WTC11 (cell line): ENCODE data around the gene CLEC7A. TPM values are rescaled to one million over a fixed set of nuclear protein-coding genes. Genes with fewer than 3 reads are reported as not detected.

Experiments used
- ATAC-seq: fragments of 200-7000 bp; cut with Tn5 transposase; 2 replicates; pipeline ENCODE4 v1.10.0; 2021; ENCODE audit warnings: mild to moderate bottlenecking, moderate library complexity
- CTCF ChIA-PET: fragments of 300-600 bp; sonication (Branson Sonifier 250); formaldehyde crosslinking; loops from one replicate; lab custom pipeline; 2021; ENCODE audit warnings: antibody characterized with exemption; lab: Charles Lee
- POLR2A ChIA-PET: fragments of 350-600 bp; sonication (Branson Sonifier 250); formaldehyde crosslinking; loops from one replicate; lab custom pipeline; 2021; ENCODE audit warnings: antibody characterized with exemption; lab: Charles Lee
- DNase-seq: peaks from one replicate; pipeline ENCODE4 v3.0.0; 2021; ENCODE audit warnings: low spot score
- H3K27ac Mint-ChIP-seq: 2 replicates; pipeline ENCODE4 v1.8.0; 2021; ENCODE audit warnings: mixed read lengths
- H3K27me3 Mint-ChIP-seq: 2 replicates; pipeline ENCODE4 v1.8.0; 2021; ENCODE audit warnings: low read depth, mild to moderate bottlenecking, moderate library complexity, mixed read lengths
- H3K36me3 Mint-ChIP-seq: 2 replicates; pipeline ENCODE4 v1.8.0; 2021; ENCODE audit warnings: mixed read lengths
- H3K4me1 Mint-ChIP-seq: 2 replicates; pipeline ENCODE4 v1.8.0; 2022; ENCODE audit warnings: mixed read lengths
- H3K4me3 Mint-ChIP-seq: 2 replicates; pipeline ENCODE4 v1.8.0; 2021; ENCODE audit warnings: mild to moderate bottlenecking, moderate library complexity, mixed read lengths
- H3K9me3 Mint-ChIP-seq: 2 replicates; pipeline ENCODE4 v1.8.0; 2021; ENCODE audit warnings: mixed read lengths
- FOXP4 ChIP-seq: sonication (generic); formaldehyde crosslinking; IDR thresholded peaks from 2 replicates; pipeline ENCODE4 v1.8.0; 2022; ENCODE audit warnings: mild to moderate bottlenecking, missing genetic modification reagents
- IRF1 ChIP-seq: sonication (generic); formaldehyde crosslinking; IDR thresholded peaks from 2 replicates; pipeline ENCODE4 v1.8.0; 2023; ENCODE audit warnings: missing genetic modification reagents
- KAT7 ChIP-seq: sonication (generic); formaldehyde crosslinking; IDR thresholded peaks from 2 replicates; pipeline ENCODE4 v1.8.1; 2023; ENCODE audit warnings: missing genetic modification reagents, mild to moderate bottlenecking, borderline replicate concordance
- NR2C2 ChIP-seq: sonication (generic); formaldehyde crosslinking; IDR thresholded peaks from 2 replicates; pipeline ENCODE4 v1.8.0; 2022; ENCODE audit warnings: mild to moderate bottlenecking, missing genetic modification reagents
- OVOL2 ChIP-seq: fragments of 250-450 bp; sonication (Bioruptor Pico); IDR thresholded peaks from 2 replicates; pipeline ENCODE4 v1.9.0; 2021; ENCODE audit warnings: mild to moderate bottlenecking, borderline replicate concordance
- RORB ChIP-seq: fragments of 250-450 bp; sonication (Bioruptor Pico); IDR thresholded peaks from 2 replicates; pipeline ENCODE4 v1.9.0; 2021; ENCODE audit warnings: mild to moderate bottlenecking
- ZNF532 ChIP-seq: fragments of 250-450 bp; sonication (Bioruptor Pico); IDR thresholded peaks from 2 replicates; pipeline ENCODE4 v1.9.0; 2021; ENCODE audit warnings: mild to moderate bottlenecking, borderline replicate concordance
- total RNA-seq: library from RNA; stranded (reverse); gene quantifications from 3 replicates; pipeline ENCODE4 v1.2.3, GENCODE V29; 2021
- TF ChIP-seq, protein P1 (sequence below): fragments of 250-450 bp; sonication (Bioruptor Pico); IDR thresholded peaks from 2 replicates; pipeline ENCODE4 v1.9.0; 2021; ENCODE audit warnings: mild to moderate bottlenecking
- TF ChIP-seq, protein P2 (sequence below): sonication (generic); formaldehyde crosslinking; IDR thresholded peaks from 2 replicates; pipeline ENCODE4 v1.8.0; 2023; ENCODE audit warnings: missing genetic modification reagents, mild to moderate bottlenecking, borderline replicate concordance
- TF ChIP-seq, protein P3 (sequence below): fragments of 200-600 bp; IDR thresholded peaks from 2 replicates; pipeline ENCODE4 v1.8.0; 2022; ENCODE audit warnings: antibody characterized with exemption
- TF ChIP-seq, protein P4 (sequence below): sonication (generic); formaldehyde crosslinking; IDR thresholded peaks from 2 replicates; pipeline ENCODE4 v1.8.0; 2022; ENCODE audit warnings: mild to moderate bottlenecking, missing genetic modification reagents
- TF ChIP-seq, protein P5 (sequence below): sonication (generic); formaldehyde crosslinking; IDR thresholded peaks from 2 replicates; pipeline ENCODE4 v1.8.1; 2023; ENCODE audit warnings: mild to moderate bottlenecking, missing genetic modification reagents, borderline replicate concordance
- TF ChIP-seq, protein P6 (sequence below): sonication (generic); formaldehyde crosslinking; conservative IDR thresholded peaks from 2 replicates; pipeline ENCODE4 v1.8.1; 2022; ENCODE audit warnings: mild to moderate bottlenecking, missing genetic modification reagents

The CLEC7A gene
- total RNA-seq, 1 experiment from 2014 or later, result 0.48 TPM

DNA sequence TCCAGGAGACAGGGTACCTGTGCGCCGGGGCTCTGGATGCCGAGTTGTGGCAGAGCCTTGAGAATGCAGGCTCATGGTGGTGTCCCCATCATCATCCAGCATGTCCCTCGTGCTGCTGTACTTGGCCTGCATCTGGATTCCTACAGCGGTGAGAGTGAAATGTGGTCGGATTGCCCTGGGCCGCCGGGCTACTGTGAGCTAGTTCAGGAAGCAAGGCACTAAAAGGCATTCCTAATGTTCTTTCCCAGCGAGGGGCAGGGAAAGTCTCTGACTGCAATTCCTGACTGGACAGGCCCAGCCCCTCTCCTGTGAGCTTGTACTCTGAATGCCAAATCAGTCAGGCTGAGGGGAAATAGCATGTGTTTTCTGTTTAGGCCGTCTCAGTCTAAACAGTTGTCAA, 31.2 kb downstream of the CLEC7A start, which contains the start of gene CLEC1A:
TSS of gene CLEC1A (minus strand) at position 195 of the 400 bp plus-strand sequence. CDS start at position 132, 63 bp downstream.
- DNase-seq (peak; percentile 50), ATAC-seq (peak; percentile 94)
- ChIA-PET CTCF (interaction anchor here (0.6 to 1.4 kb wide), 3 partner anchors 19 to 356 kb away, joined by 3 to 4 read pairs (median 3); no protein-coding TSS in a partner anchor), POLR2A (interaction anchor here (0.5 kb wide), 1 partner anchor 89 kb away, joined by 6 read pairs; no protein-coding TSS in a partner anchor)
- Mint-ChIP-seq H3K27ac (peak within 1 kb of the TSS; percentile 28; the same call in 1 of the 2 replicates), H3K36me3 (peaks cover 4% of the 10 kb centered on the region; the same call in 1 of the 2 replicates), H3K9me3 (peaks cover 4% of the 10 kb centered on the region), H3K4me3 (no peak within 1 kb of the TSS), H3K27me3 (0 out of 2 replicates have a peak, but pooled peaks cover 1% of the 10 kb centered on the region), H3K4me1 (peaks cover 12% of the 10 kb centered on the region)
- no peak for TF ChIP-seq IRF1
- no peak for TF ChIP-seq RORB (CRISPR knock-in tag)
- TF ChIP-seq, protein P1, sequence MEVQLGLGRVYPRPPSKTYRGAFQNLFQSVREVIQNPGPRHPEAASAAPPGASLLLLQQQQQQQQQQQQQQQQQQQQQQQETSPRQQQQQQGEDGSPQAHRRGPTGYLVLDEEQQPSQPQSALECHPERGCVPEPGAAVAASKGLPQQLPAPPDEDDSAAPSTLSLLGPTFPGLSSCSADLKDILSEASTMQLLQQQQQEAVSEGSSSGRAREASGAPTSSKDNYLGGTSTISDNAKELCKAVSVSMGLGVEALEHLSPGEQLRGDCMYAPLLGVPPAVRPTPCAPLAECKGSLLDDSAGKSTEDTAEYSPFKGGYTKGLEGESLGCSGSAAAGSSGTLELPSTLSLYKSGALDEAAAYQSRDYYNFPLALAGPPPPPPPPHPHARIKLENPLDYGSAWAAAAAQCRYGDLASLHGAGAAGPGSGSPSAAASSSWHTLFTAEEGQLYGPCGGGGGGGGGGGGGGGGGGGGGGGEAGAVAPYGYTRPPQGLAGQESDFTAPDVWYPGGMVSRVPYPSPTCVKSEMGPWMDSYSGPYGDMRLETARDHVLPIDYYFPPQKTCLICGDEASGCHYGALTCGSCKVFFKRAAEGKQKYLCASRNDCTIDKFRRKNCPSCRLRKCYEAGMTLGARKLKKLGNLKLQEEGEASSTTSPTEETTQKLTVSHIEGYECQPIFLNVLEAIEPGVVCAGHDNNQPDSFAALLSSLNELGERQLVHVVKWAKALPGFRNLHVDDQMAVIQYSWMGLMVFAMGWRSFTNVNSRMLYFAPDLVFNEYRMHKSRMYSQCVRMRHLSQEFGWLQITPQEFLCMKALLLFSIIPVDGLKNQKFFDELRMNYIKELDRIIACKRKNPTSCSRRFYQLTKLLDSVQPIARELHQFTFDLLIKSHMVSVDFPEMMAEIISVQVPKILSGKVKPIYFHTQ (CRISPR knock-in tag), result no peak
- TF ChIP-seq, protein P2, sequence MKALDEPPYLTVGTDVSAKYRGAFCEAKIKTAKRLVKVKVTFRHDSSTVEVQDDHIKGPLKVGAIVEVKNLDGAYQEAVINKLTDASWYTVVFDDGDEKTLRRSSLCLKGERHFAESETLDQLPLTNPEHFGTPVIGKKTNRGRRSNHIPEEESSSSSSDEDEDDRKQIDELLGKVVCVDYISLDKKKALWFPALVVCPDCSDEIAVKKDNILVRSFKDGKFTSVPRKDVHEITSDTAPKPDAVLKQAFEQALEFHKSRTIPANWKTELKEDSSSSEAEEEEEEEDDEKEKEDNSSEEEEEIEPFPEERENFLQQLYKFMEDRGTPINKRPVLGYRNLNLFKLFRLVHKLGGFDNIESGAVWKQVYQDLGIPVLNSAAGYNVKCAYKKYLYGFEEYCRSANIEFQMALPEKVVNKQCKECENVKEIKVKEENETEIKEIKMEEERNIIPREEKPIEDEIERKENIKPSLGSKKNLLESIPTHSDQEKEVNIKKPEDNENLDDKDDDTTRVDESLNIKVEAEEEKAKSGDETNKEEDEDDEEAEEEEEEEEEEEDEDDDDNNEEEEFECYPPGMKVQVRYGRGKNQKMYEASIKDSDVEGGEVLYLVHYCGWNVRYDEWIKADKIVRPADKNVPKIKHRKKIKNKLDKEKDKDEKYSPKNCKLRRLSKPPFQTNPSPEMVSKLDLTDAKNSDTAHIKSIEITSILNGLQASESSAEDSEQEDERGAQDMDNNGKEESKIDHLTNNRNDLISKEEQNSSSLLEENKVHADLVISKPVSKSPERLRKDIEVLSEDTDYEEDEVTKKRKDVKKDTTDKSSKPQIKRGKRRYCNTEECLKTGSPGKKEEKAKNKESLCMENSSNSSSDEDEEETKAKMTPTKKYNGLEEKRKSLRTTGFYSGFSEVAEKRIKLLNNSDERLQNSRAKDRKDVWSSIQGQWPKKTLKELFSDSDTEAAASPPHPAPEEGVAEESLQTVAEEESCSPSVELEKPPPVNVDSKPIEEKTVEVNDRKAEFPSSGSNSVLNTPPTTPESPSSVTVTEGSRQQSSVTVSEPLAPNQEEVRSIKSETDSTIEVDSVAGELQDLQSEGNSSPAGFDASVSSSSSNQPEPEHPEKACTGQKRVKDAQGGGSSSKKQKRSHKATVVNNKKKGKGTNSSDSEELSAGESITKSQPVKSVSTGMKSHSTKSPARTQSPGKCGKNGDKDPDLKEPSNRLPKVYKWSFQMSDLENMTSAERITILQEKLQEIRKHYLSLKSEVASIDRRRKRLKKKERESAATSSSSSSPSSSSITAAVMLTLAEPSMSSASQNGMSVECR (CRISPR knock-in tag), result no peak
- TF ChIP-seq NR2C2, result no peak
- no peak for TF ChIP-seq KAT7 (CRISPR knock-in tag)
- TF ChIP-seq, protein P3, sequence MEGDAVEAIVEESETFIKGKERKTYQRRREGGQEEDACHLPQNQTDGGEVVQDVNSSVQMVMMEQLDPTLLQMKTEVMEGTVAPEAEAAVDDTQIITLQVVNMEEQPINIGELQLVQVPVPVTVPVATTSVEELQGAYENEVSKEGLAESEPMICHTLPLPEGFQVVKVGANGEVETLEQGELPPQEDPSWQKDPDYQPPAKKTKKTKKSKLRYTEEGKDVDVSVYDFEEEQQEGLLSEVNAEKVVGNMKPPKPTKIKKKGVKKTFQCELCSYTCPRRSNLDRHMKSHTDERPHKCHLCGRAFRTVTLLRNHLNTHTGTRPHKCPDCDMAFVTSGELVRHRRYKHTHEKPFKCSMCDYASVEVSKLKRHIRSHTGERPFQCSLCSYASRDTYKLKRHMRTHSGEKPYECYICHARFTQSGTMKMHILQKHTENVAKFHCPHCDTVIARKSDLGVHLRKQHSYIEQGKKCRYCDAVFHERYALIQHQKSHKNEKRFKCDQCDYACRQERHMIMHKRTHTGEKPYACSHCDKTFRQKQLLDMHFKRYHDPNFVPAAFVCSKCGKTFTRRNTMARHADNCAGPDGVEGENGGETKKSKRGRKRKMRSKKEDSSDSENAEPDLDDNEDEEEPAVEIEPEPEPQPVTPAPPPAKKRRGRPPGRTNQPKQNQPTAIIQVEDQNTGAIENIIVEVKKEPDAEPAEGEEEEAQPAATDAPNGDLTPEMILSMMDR, result no peak
- TF ChIP-seq OVOL2 (CRISPR knock-in tag), result no peak
- TF ChIP-seq, protein P4, sequence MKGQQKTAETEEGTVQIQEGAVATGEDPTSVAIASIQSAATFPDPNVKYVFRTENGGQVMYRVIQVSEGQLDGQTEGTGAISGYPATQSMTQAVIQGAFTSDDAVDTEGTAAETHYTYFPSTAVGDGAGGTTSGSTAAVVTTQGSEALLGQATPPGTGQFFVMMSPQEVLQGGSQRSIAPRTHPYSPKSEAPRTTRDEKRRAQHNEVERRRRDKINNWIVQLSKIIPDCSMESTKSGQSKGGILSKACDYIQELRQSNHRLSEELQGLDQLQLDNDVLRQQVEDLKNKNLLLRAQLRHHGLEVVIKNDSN, result no peak
- TF ChIP-seq, protein P5, sequence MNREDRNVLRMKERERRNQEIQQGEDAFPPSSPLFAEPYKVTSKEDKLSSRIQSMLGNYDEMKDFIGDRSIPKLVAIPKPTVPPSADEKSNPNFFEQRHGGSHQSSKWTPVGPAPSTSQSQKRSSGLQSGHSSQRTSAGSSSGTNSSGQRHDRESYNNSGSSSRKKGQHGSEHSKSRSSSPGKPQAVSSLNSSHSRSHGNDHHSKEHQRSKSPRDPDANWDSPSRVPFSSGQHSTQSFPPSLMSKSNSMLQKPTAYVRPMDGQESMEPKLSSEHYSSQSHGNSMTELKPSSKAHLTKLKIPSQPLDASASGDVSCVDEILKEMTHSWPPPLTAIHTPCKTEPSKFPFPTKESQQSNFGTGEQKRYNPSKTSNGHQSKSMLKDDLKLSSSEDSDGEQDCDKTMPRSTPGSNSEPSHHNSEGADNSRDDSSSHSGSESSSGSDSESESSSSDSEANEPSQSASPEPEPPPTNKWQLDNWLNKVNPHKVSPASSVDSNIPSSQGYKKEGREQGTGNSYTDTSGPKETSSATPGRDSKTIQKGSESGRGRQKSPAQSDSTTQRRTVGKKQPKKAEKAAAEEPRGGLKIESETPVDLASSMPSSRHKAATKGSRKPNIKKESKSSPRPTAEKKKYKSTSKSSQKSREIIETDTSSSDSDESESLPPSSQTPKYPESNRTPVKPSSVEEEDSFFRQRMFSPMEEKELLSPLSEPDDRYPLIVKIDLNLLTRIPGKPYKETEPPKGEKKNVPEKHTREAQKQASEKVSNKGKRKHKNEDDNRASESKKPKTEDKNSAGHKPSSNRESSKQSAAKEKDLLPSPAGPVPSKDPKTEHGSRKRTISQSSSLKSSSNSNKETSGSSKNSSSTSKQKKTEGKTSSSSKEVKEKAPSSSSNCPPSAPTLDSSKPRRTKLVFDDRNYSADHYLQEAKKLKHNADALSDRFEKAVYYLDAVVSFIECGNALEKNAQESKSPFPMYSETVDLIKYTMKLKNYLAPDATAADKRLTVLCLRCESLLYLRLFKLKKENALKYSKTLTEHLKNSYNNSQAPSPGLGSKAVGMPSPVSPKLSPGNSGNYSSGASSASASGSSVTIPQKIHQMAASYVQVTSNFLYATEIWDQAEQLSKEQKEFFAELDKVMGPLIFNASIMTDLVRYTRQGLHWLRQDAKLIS (CRISPR knock-in tag), result no peak
- TF ChIP-seq FOXP4, result no peak
- TF ChIP-seq, protein P6, sequence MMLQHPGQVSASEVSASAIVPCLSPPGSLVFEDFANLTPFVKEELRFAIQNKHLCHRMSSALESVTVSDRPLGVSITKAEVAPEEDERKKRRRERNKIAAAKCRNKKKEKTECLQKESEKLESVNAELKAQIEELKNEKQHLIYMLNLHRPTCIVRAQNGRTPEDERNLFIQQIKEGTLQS (CRISPR knock-in tag), result no peak
- no peak for TF ChIP-seq ZNF532
